ENCODE data around the gene ECE2. TPM values are rescaled to one million over a fixed set of nuclear protein-coding genes. Genes with fewer than 3 reads are reported as not detected.

ECE2 gene
- total and polyA plus RNA-seq, 11 donors: 0.10 TPM; not detected in 10

- Histone ChIP-seq H3K27me3 (peaks cover 0 to 36% (median 19%) of the 10 kb centered on the region in 9 donors), H3K36me3 (no peaks in the 10 kb centered on the region), H3K4me1 (peaks cover 5 to 28% (median 18%) of the 10 kb centered on the region in 12 donors), H3K27ac (no peak overlapping the region), H3K4me3 (no peak overlapping the region), H3K9me3 (no peaks in the 10 kb centered on the region)
- DNase-seq (no peak), ATAC-seq (no peak)
- intact Hi-C loops (cut with DNase I): loop anchor here in 2 of 10 donors (10.0 kb wide), 1 partner anchor 362 kb away; no protein-coding TSS in a partner anchor
- TF ChIP-seq POLR2A (IDR thresholded peaks at IDR 0.05) (no peak), CTCF (IDR thresholded peaks at IDR 0.05) (no peak)
- 90 to 93% (median 91%) methylated on average over 23 of the region's 23 CpGs for WGBS, 4 donors
These were observed 18.5 kb upstream of the ECE2 start for GRCh38 chr3:184257083-184257915.

GRCh38 chr3:184258926-184259325, 16.9 kb upstream of the ECE2 start:
- WGBS, 4 donors: 83 to 92% (median 89%) methylated on average over 5 of the region's 5 CpGs
- ATAC-seq: no peak
- peaks cover 8 to 35% (median 22%) of the 10 kb centered on the region in 12 donors for H3K4me1 ChIP-seq
- H3K9me3 ChIP-seq: no peaks in the 10 kb centered on the region
- peaks cover 0 to 53% (median 33%) of the 10 kb centered on the region in 9 donors for H3K27me3 ChIP-seq
- DNase-seq: no peak
- intact Hi-C loops (cut with DNase I): loop anchor here in 2 of 10 donors (10.0 kb wide), 1 partner anchor 364 kb away; no protein-coding TSS in a partner anchor
- H3K27ac ChIP-seq: no peak overlapping the region
- H3K4me3 ChIP-seq: no peak overlapping the region
- no peaks in the 10 kb centered on the region for H3K36me3 ChIP-seq
- no peak for TF ChIP-seq POLR2A (IDR thresholded peaks at IDR 0.05)
- TF ChIP-seq CTCF (IDR thresholded peaks at IDR 0.05): no peak

GRCh38 chr3:184259396-184259877, 16.4 kb upstream of the ECE2 start:
- Histone ChIP-seq H3K36me3 (no peaks in the 10 kb centered on the region), H3K9me3 (no peaks in the 10 kb centered on the region), H3K27me3 (peaks cover 4 to 58% (median 38%) of the 10 kb centered on the region in 9 donors), H3K4me1 (peaks cover 8 to 35% (median 22%) of the 10 kb centered on the region in 12 donors), H3K4me3 (peak overlapping the region in 4 of 12 donors; percentile 15 to 53 (median 27)), H3K27ac (no peak overlapping the region)
- DNase-seq (no peak), ATAC-seq (peak in 1 of 4 donors; percentile 7)
- TF ChIP-seq CTCF (IDR thresholded peaks at IDR 0.05): no peak
- TF ChIP-seq POLR2A (IDR thresholded peaks at IDR 0.05): no peak
- 12 to 21% (median 16%) methylated on average over 18 to 28 of the region's 28 CpGs for WGBS, 4 donors
- intact Hi-C loops (cut with DNase I): loop anchor here in 2 of 10 donors (10.0 kb wide), 1 partner anchor 365 kb away; no protein-coding TSS in a partner anchor

All from heart left ventricle (tissue), 16 donors.